WTC11 (cell line): Measurements from ENCODE around the gene NACA. TPM values are rescaled to one million over a fixed set of nuclear protein-coding genes. Genes with fewer than 3 reads are reported as not detected.
A peak's percentile ranks its signal among the peaks of the same experiment; 100 is the strongest.

Source experiments
- ATAC-seq: fragments of 200-7000 bp; cut with Tn5 transposase; 2 replicates; pipeline ENCODE4 v1.10.0; 2021; ENCODE audit warnings: mild to moderate bottlenecking, moderate library complexity
- CTCF ChIA-PET: fragments of 300-600 bp; sonication (Branson Sonifier 250); formaldehyde crosslinking; loops from one replicate; lab custom pipeline; 2021; ENCODE audit warnings: antibody characterized with exemption; lab: Charles Lee
- POLR2A ChIA-PET: fragments of 350-600 bp; sonication (Branson Sonifier 250); formaldehyde crosslinking; loops from one replicate; lab custom pipeline; 2021; ENCODE audit warnings: antibody characterized with exemption; lab: Charles Lee
- DNase-seq: peaks from one replicate; pipeline ENCODE4 v3.0.0; 2021; ENCODE audit warnings: low spot score
- H3K27ac Mint-ChIP-seq: 2 replicates; pipeline ENCODE4 v1.8.0; 2021; ENCODE audit warnings: mixed read lengths
- H3K27me3 Mint-ChIP-seq: 2 replicates; pipeline ENCODE4 v1.8.0; 2021; ENCODE audit warnings: low read depth, mild to moderate bottlenecking, moderate library complexity, mixed read lengths
- H3K36me3 Mint-ChIP-seq: 2 replicates; pipeline ENCODE4 v1.8.0; 2021; ENCODE audit warnings: mixed read lengths
- H3K4me1 Mint-ChIP-seq: 2 replicates; pipeline ENCODE4 v1.8.0; 2022; ENCODE audit warnings: mixed read lengths
- H3K4me3 Mint-ChIP-seq: 2 replicates; pipeline ENCODE4 v1.8.0; 2021; ENCODE audit warnings: mild to moderate bottlenecking, moderate library complexity, mixed read lengths
- H3K9me3 Mint-ChIP-seq: 2 replicates; pipeline ENCODE4 v1.8.0; 2021; ENCODE audit warnings: mixed read lengths
- AR ChIP-seq: fragments of 250-450 bp; sonication (Bioruptor Pico); IDR thresholded peaks from 2 replicates; pipeline ENCODE4 v1.9.0; 2021; ENCODE audit warnings: mild to moderate bottlenecking
- ATF6 ChIP-seq: sonication (generic); formaldehyde crosslinking; IDR thresholded peaks from 2 replicates; pipeline ENCODE4 v1.8.1; 2023; ENCODE audit warnings: mild to moderate bottlenecking, missing genetic modification reagents
- ESRRA ChIP-seq: sonication (generic); formaldehyde crosslinking; IDR thresholded peaks from 2 replicates; pipeline ENCODE4 v1.8.1; 2022; ENCODE audit warnings: mild to moderate bottlenecking, missing genetic modification reagents, borderline replicate concordance
- FOXP4 ChIP-seq: sonication (generic); formaldehyde crosslinking; IDR thresholded peaks from 2 replicates; pipeline ENCODE4 v1.8.0; 2022; ENCODE audit warnings: mild to moderate bottlenecking, missing genetic modification reagents
- MLX ChIP-seq: sonication (generic); formaldehyde crosslinking; IDR thresholded peaks from 2 replicates; pipeline ENCODE4 v1.8.1; 2023; ENCODE audit warnings: mild to moderate bottlenecking, missing genetic modification reagents, moderate library complexity
- MXD4 ChIP-seq: fragments of 250-450 bp; sonication (Bioruptor Pico); IDR thresholded peaks from 2 replicates; pipeline ENCODE4 v1.8.0; 2021; ENCODE audit warnings: mild to moderate bottlenecking, moderate library complexity, borderline replicate concordance
- NFATC4 ChIP-seq: fragments of 250-450 bp; sonication (Bioruptor Pico); IDR thresholded peaks from 2 replicates; pipeline ENCODE4 v1.9.0; 2021; ENCODE audit warnings: mild to moderate bottlenecking
- NFE2L1 ChIP-seq: sonication (generic); formaldehyde crosslinking; IDR thresholded peaks from 2 replicates; pipeline ENCODE4 v1.8.1; 2023; ENCODE audit warnings: missing genetic modification reagents
- OVOL2 ChIP-seq: fragments of 250-450 bp; sonication (Bioruptor Pico); IDR thresholded peaks from 2 replicates; pipeline ENCODE4 v1.9.0; 2021; ENCODE audit warnings: mild to moderate bottlenecking, borderline replicate concordance
- RELA ChIP-seq: sonication (generic); formaldehyde crosslinking; IDR thresholded peaks from 2 replicates; pipeline ENCODE4 v1.8.1; 2022; ENCODE audit warnings: missing genetic modification reagents, mild to moderate bottlenecking, borderline replicate concordance
- RORB ChIP-seq: fragments of 250-450 bp; sonication (Bioruptor Pico); IDR thresholded peaks from 2 replicates; pipeline ENCODE4 v1.9.0; 2021; ENCODE audit warnings: mild to moderate bottlenecking
- SOX15 ChIP-seq: fragments of 250-450 bp; sonication (Bioruptor Pico); IDR thresholded peaks from 2 replicates; pipeline ENCODE4 v1.9.0; 2021; ENCODE audit warnings: mild to moderate bottlenecking
- ZBTB21 ChIP-seq: sonication (generic); formaldehyde crosslinking; IDR thresholded peaks from 2 replicates; pipeline ENCODE4 v1.8.1; 2023; ENCODE audit warnings: mild to moderate bottlenecking, missing genetic modification reagents, borderline replicate concordance
- ZNF232 ChIP-seq: sonication (generic); formaldehyde crosslinking; IDR thresholded peaks from 2 replicates; pipeline ENCODE4 v1.8.0; 2022; ENCODE audit warnings: mild to moderate bottlenecking, missing genetic modification reagents
- ZNF416 ChIP-seq: fragments of 250-450 bp; sonication (Bioruptor Pico); IDR thresholded peaks from 2 replicates; pipeline ENCODE4 v1.9.0; 2021; ENCODE audit warnings: mild to moderate bottlenecking, inconsistent platforms
- ZNF512 ChIP-seq: sonication (generic); formaldehyde crosslinking; IDR thresholded peaks from 2 replicates; pipeline ENCODE4 v1.8.1; 2022; ENCODE audit warnings: missing genetic modification reagents, borderline replicate concordance
- total RNA-seq: library from RNA; stranded (reverse); gene quantifications from 3 replicates; pipeline ENCODE4 v1.2.3, GENCODE V29; 2021

Gene NACA
- total RNA-seq, 1 experiment from 2014 or later: 987 TPM

GRCh38 chr12:56716933-56717880 is 7.9 kb downstream of the NACA start (continued):
- TF ChIP-seq ZNF512 (CRISPR knock-in tag): no peak
- no peak for TF ChIP-seq MXD4
- no peak for TF ChIP-seq SOX15 (CRISPR knock-in tag)
- TF ChIP-seq RORB (CRISPR knock-in tag): no peak
- TF ChIP-seq ATF6 (CRISPR knock-in tag): no peak

GRCh38 chr12:56716458-56716857 is 8.6 kb downstream of the NACA start:
- DNase-seq: no peak
- Mint-ChIP-seq H3K4me1 (peaks cover 41% of the 10 kb centered on the region), H3K9me3 (no peaks in the 10 kb centered on the region), H3K27ac (peak overlapping the region; percentile 68), H3K4me3 (no peak overlapping the region), H3K27me3 (no peaks in the 10 kb centered on the region), H3K36me3 (peaks cover 78% of the 10 kb centered on the region)
- ChIA-PET POLR2A (interaction anchor here (0.6 to 1.2 kb wide), 4 partner anchors 9 to 1084 kb away, joined by 3 to 6 read pairs (median 4); partner anchors contain the start of gene NACA), CTCF (interaction anchor here (0.7 to 1.1 kb wide), 2 partner anchors 80 to 143 kb away, joined by 4 to 8 read pairs; no protein-coding TSS in a partner anchor)
- TF ChIP-seq NFE2L1 (no peak), ZNF232 (CRISPR knock-in tag) (no peak), ESRRA (CRISPR knock-in tag) (no peak), AR (CRISPR knock-in tag) (no peak), ZBTB21 (CRISPR knock-in tag) (no peak), ZNF416 (CRISPR knock-in tag) (no peak), RELA (no peak), MLX (CRISPR knock-in tag) (no peak), OVOL2 (CRISPR knock-in tag) (no peak), NFATC4 (CRISPR knock-in tag) (no peak), FOXP4 (CRISPR knock-in tag) (no peak)
- ATAC-seq: no peak
